HT1080 (cell line): ENCODE data around the gene FAM234B. TPM values are rescaled to one million over a fixed set of nuclear protein-coding genes. Genes with fewer than 3 reads are reported as not detected.

ENCODE experiments used
- DNase-seq: peaks from one replicate; pipeline ENCODE4 v3.0.0-alpha.2; 2015; ENCODE audit warnings: low read depth
- total RNA-seq: library from RNA; depleted of rRNA; stranded (reverse); fragments of >200 nt; shearing (Covaris generic); gene quantifications from 2 replicates; pipeline ENCODE4 v1.2.3, GENCODE V29; 2014; rRNA removed

Gene FAM234B
- total RNA-seq, 1 experiment from 2014 or later = 4.5 TPM

- no peak for DNase-seq
Measured at GRCh38 chr12:13114251-13115052, 70.3 kb downstream of the FAM234B start.

GRCh38 chr12:13116259-13116658 is 72.1 kb downstream of the FAM234B start:
- no peak for DNase-seq

- no peak for DNase-seq
Measured at GRCh38 chr12:13117029-13117428, 72.8 kb downstream of the FAM234B start.

- DNase-seq = no peak
Measured at GRCh38 chr12:13119826-13120225, 75.6 kb downstream of the FAM234B start.

GRCh38 chr12:13120413-13120812 is 76.2 kb downstream of the FAM234B start:
- DNase-seq = no peak

- DNase-seq = no peak
Measured at GRCh38 chr12:13121568-13121967, 77.4 kb downstream of the FAM234B start.

- peak; percentile 84 for DNase-seq
Measured at GRCh38 chr12:13124656-13125505, 80.7 kb downstream of the FAM234B start.

- no peak for DNase-seq
Measured at GRCh38 chr12:13125996-13126395, 81.8 kb downstream of the FAM234B start.

- DNase-seq = no peak
Measured at GRCh38 chr12:13126494-13126893, 82.3 kb downstream of the FAM234B start.

GRCh38 chr12:13127444-13127843 is 83.3 kb downstream of the FAM234B start:
- DNase-seq = no peak

- no peak for DNase-seq
Measured at GRCh38 chr12:13128291-13128965, 84.2 kb downstream of the FAM234B start.

GRCh38 chr12:13130981-13131380 is 86.8 kb downstream of the FAM234B start:
- DNase-seq = no peak

Other genes starting within 250 kb of the FAM234B start
- gene DDX47, start 231.0 kb upstream of the FAM234B start, total RNA-seq = 108 TPM in 2 replicates
- 19.8 and 21.7 TPM in 2 replicates for gene GPRC5A, start 152.8 kb upstream of the FAM234B start, total RNA-seq
- gene GPRC5D, start 92.2 kb upstream of the FAM234B start, total RNA-seq = not detected in 2 replicates
- gene HEBP1, start 44.1 kb upstream of the FAM234B start, total RNA-seq = 9.7 and 26.2 TPM in 2 replicates
- gene GSG1, start 59.3 kb downstream of the FAM234B start, total RNA-seq = not detected in 2 replicates
- gene EMP1, start 152.3 kb downstream of the FAM234B start, total RNA-seq = 58.8 and 248 TPM in 2 replicates